SKM-1 treated with dmso at 0.1 percent for 144 hours (cell line): ENCODE measurements around the gene CNTNAP5.

Source experiments
- DNase-seq: peaks from one replicate; lab custom pipeline; 2025; ENCODE audit not compliant: unreplicated experiment; lab: John Stamatoyannopoulos, UW

CNTNAP5 gene

DNA sequence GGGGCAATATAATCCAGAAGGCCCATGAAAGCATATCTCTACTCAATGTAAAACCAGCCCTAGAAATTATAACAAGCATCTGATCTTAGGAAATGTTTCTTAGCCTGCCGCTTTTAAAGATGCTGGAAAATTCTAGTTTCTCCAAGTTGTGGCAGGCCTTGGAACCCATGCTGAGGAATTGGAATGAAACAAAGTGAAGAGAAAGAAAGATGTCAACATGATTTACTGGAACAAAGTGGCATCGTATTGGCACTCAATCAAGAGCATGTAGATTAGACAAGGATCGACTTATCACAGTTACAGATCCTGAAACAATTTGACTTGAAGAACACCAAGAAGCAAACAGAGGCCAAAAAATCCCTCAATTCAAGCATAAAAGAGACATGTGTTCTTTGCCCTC lies 28.7 kb downstream of the CNTNAP5 start:
- DNase-seq: no peak

DNA sequence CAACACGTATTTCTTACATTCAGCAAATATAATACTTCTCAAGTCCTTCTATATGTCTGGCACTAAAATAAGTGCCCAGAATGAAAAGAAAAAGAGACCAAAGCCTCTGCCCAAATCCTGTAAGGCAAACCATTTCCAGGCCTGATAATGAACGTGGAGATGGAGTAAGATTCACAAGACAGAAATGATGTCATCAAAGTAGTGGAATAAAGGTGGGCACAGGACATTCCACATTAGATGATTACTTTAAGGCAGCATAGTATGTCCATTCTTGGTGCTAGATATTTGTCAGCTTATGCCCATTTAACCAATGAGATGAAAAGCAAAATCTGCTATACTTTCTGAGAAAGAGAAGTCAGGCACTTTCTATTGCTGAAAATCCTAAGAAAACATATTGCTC lies 38.5 kb downstream of the CNTNAP5 start:
- no peak for DNase-seq

DNA sequence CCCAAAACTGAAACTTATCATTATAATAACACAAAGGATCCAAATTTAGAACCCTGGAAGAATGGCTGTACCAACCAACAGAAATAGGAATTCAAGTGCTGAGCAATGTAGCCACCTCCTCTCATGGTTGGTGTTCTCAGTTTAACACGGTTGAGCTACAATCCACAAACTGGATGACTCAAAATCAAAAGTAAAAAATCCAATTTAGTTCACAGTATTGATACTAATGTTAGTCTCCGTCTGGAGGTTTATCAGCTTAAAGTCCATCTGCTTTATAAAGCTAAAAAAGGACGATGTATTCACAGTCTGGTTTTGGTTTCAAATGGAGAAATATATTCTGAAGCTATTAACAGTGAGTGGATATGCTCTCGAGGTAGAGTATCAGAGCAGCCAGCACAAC lies 40.5 kb downstream of the CNTNAP5 start:
- no peak for DNase-seq

DNA sequence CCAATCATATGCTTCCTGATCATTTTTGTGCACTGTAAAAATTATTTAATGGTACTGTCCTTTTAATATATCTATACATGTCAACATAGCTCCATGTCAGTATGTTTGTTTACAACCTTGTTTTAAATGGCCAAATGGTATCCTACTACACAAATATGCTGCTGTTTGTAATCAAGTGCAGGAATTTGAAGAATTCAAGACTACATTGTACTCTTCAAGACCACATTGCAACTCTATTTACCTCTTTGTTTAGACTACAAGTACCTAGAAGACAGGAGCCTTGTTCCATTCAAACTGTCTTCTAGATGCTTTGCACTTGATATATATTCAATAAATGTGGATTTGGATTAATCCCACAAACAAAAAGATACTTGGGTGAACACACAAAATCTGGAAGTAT lies 41.7 kb downstream of the CNTNAP5 start:
- DNase-seq: no peak

DNA sequence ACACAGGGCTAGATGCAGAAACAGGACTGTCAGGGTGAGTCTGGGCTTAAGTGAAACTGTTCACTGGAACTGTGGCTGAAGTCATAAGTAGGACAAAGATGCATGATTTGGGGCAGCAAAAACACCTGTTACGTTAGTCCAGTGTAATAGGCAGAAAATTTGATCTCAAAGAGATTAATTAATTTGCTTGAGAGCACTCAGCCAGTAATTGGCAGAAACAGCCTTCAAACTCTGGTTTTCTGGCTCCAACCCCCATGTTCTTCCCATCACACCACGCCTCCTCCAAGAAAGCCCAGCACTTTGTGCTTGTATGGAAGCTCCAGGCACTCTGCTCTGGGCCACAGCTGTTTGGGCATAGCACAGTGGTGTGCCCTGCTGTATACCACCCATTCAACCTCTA lies 54.0 kb downstream of the CNTNAP5 start:
- no peak for DNase-seq

DNA sequence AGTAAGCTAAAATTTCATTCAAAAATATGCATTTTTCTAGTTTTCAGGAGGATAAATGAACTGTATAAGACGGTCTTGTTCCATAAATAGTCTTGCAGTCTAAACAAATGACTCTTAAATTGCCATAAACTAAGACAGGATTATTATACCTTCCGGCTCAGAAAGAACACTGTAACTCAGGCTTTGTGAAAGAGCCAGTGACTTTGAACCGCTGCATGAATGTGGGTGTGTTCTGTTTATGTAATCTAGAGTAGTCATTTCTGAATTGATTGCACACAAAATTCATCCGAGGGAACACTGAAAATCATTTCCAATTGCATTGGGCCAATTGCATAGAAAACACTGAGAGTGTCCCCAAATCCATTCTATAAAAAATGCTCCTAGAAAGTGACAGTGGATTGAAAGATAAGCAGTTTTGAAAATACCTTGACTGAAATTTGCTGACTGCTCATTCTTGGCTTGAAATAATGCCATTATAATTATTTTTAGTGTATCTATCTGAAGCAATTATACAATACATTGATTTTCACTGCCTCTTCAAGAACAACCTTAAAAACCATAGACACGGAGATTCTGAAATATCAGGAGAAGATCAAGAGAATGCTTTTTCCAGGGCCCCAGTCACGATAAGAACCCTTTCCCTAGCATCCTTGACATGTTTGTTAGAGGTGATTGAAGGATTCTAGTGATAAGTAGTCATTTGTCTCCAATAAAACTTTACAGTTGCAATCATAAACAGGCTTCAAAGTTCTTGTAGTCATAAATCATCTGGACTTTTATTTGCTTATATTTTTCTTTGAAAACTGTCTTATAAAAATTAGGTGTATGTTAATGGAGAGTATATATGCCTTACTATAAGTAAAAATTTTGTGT lies 55.4 kb downstream of the CNTNAP5 start:
- no peak for DNase-seq

DNA sequence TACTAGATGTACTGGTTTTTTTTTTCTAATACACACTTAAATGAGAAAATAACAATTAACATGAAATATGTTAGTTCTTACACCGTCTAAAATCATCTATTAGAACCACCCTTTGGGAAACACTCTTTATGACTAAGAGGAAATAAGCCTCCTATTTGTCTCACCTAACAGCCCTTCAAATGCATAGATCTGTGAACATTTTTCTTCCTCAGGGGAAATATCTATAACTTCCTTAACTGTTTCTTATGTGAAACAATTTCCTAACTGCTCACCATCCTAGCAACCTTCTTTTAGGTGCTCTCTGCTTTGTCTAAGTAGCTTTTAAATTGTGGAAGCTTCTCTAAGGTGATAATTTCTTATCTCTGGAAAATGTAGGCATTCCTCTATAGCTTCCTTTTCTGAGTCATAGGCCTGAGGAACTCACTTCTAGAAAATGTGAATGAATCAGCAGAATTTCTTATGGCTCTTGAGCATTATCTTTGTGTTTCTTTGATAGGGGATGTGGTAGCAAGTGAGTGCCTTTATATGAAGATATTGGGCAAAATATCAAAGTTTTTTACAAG lies 56.1 kb downstream of the CNTNAP5 start:
- DNase-seq: no peak

DNA sequence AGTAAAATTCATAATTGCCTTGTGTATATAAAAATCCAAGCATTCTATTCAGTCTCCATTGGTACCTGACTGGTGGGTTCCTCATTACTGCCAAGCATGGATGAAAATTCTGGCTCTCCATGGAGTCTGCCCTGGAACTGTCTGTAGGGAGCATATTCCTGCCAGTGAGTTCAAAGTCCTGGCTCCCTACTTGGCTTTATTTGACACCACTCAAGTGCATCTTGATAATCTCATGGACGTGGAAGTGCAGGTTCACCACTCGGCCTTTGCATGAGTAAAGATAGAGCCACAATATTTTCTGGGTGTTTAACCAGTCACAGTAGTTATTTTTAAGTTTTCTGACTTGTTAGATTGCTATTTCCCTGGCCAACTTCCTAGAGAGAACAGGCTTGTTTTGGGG lies 63.5 kb downstream of the CNTNAP5 start:
- no peak for DNase-seq

DNA sequence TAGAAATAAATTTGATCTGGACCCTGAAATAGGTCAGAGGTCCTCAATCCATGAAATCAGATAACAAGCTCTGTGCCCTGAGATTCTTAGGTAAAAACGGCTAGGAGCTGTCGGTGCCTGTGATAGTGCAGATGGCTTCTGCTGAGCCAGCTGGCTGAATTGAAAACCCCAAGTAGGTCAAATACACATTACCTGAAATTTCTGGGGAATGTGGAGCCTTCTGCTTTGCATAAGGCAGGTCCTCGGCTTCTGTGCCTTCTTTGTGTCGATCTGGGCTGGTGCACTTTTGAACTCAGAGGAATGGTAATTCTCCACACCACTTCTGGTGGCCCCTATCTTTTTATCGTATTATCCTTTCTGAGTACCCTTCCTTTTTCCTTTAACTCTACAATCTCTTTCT lies 66.6 kb downstream of the CNTNAP5 start:
- no peak for DNase-seq

DNA sequence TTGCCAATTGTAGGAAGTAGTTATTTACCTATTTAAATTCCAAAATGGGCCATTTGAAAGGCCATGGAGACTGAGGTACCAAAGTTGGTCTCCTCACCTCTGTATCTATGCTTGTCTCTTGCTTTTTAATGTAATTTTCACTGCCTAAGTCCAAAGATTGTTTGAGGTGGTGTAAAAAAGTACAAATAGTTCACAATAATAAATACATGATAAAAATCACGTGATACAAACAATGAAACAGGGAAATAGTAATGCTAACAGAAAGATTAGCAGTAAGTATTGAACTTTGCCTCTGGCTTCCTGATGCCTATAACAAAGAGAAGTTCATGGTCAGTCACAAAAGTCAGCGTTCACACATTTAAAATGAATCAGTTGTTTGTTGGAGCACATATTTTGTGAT lies 67.6 kb downstream of the CNTNAP5 start:
- DNase-seq: no peak

DNA sequence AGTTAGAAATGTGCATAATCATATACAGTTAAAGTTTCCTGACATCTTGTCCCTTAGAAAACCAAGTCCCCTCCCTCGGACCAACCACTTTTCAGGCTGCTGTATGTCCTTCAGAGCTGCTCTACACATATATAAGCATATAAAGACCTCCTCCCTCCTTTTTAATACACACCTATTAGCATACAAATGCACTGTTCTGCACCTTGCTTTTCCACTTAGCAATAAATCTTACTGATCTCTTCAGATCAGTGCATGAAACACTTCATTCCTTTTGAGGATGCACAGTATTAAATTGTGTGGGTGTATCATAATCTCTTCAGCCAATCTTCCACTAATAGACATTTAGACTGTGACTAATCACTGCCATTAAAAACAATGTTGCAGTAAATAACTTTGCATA lies 79.8 kb downstream of the CNTNAP5 start:
- DNase-seq: no peak

DNA sequence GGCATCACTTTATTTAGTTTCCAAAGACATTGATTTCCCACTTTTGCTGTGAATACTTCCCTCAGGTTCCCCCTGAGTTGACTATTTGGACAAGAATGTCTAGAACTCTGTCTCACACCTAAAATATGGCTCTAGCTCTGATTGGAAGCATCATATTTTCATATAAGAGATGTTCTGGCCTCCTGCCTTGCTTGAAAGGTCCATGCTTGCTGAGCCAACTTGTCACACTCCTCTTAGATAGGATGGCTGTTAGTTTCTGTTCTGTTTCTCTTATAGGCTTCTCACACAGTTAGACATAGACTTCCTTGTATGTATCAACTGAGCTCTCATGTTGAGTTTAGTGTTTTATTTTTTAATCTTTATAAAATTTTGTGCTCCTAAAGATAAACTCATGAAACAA lies 87.1 kb downstream of the CNTNAP5 start:
- DNase-seq: no peak

DNA sequence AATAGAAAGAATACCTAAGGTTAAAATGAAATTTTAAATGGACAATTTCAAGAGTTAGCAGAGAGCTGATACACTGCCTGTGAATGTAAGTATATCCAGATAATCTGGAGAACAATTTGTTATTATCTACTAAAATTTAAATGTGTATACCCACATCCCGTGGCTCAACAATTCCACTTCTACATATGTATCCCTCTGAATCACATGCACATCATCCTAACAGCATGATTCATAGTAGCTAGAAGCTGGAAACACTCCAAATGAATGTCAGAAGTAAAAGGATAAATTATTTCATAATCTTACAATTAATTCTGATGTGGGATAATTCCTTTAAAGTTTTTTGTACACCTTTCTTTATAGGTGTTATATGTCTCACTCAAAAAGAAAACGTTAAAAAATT lies 87.9 kb downstream of the CNTNAP5 start:
- DNase-seq: no peak

DNA sequence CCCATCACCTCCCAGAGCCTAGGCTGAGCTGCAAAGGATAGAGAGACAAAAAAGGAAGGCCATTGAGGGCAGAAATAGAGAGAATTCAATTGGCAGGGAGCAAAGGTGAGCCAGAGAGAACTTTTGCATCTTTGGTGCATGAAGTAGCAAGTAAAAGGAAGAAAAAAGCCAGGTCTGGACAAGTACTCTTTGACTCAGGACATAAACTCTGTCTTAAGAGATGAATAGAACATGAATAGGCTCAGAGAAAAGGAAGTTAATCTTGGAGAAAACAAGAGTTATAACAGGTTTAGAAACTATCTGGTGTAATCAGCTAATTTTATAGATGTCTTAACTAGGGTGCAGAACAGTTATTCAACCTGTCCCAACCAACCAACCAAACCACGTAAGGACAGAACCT lies 95.2 kb downstream of the CNTNAP5 start:
- DNase-seq: no peak

DNA sequence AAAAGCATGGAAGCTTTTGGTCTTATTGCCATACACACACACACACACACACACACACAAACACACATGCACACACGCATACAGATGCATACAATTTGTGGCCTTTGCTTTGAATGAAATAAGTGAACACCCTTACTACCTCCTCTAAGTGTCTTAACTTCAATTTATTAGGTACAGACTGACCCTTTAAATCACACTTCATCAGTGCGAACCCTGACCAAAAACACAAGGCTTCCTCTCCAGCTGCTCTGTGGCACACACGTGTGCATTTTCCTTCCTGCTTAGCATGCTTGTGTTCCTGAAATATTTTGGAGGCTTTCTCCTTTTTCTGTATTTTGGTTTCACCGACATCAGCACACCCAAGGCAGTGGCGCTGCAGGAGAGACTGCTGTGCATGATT lies 96.0 kb downstream of the CNTNAP5 start:
- no peak for DNase-seq

DNA sequence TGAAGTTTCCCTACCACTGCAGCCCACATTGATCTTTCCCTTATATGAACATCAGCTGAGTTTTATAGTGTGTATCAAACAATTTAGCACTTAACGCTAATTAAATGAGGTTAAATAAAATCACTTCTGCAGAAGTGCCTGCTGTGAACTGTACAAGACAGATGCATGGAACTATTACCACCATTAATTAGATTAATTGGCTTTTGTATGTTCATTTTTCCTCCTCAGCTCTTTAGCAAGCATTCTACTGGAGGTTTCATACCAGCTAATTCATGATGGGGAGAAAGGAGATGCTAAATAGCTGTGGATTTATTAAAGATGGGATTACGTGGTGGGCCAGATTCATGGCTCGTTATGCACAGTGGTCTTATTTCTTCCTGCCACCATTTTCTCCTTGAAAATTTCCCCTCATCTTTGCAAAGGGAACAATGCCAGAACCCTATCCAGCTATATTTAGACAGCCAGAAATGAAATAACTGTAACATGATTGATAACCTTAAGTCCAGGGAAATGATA lies 96.7 kb downstream of the CNTNAP5 start:
- DNase-seq: no peak

DNA sequence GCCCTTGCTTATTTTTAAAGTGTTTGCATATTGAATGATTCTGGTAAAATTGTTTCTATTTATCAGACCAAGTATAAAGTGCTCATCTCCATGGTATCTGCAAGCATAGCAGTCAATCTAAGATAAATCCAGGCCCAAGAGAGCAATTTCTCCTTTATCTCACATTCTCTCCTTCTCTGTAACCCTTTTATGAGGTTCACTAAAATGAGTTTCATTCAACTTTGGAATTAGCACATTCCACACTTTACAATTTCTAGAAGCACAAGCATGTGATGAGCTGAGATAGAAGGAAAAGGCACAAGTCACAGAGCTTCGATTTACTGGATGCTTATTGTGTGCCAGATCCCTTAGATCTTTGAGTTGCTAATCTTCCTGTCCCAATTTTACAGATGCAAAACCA lies 97.3 kb downstream of the CNTNAP5 start:
- no peak for DNase-seq

DNA sequence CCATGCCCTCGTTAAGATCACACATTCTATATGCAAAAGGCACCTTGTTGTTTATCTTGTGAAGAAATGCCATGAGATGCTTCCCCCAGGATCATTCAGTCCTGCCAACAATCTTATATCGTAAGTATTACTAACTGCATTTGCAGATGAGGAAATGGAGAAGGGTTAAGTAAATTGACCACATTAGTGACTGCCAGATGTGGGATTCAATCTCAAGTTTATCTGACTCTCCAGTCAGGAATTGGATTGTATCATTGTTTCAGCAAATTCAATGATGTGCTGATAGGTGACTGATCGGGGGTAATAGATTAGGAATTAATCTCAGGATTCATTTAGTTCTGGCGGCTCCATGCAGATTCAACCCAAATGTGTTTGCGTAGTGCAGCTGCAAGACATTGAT lies 106.2 kb downstream of the CNTNAP5 start:
- DNase-seq: no peak

DNA sequence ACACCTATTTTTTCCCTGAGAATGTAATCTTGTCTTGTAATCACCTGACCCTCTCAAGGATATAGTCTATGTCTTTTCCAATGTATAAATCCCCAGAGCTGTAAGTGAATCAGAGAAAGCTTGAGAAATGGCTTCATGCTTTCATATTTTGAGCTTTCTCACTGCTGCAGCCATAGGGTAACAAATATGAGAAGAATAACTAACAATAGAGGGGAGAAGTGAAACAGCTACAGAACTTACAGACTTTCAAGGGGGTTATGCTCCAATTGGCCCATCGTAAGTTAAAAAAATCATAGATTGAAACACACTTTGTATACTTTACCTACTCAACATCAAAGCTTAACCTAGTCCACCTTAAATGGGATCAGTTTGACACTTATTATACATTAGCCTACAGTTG lies 111.0 kb downstream of the CNTNAP5 start:
- no peak for DNase-seq

DNA sequence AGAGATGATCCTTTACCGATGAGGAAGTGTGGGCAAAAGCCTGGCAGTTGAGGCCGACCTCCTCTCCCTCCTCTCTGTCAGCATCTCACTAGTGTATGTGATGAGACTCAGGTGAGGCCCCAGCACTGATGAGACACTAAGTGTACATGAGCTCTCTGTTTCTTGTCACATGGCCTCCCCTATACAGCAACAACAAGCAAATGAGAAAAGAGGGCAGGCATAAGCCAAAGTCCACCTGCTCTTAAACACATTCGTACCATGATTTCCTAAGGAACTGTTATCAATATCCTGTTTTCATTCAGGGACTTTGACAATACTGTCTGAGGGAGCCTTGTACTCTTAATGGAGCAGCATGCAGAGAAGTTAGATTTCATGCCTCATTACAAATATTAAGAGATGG lies 113.0 kb downstream of the CNTNAP5 start:
- DNase-seq: no peak

DNA sequence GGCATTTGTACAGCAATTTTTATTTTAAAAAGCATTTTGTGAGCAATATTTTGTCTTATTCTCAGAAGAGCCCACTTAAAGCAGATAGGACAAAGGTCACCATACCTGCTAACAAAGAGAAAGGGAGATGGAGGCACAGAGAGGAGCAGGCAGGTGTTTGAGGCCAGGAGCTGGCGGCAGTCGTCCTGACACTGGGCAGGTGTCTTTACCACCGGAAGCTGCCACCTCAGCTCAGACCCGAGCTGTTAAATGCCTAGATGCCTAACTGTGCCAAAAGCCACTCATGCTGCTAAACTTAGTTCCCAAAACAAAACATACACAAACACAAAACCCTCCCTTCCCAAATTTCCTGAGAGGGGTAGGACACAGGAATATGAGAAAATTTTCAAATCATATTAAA lies 120.9 kb downstream of the CNTNAP5 start:
- DNase-seq: no peak

DNA sequence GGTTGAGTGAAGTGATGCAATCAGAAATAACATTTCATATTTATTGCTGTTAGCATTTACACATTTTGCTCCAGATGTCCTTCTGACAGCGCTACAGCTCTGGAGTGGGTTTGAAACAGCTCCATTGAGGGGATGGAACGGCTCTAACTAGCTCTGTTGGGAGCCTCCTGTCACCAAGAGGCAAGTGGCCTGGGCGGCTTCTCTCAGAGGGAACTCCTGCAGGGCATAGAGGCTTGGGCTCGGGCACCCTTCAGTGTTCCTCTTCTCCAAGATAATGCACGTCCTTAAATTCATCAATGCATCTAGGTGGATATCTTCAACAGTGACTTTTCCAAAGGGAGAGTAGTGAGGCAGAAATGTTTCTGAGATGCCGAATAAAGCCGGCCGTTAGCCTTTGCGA lies 122.5 kb downstream of the CNTNAP5 start:
- DNase-seq: no peak

DNA sequence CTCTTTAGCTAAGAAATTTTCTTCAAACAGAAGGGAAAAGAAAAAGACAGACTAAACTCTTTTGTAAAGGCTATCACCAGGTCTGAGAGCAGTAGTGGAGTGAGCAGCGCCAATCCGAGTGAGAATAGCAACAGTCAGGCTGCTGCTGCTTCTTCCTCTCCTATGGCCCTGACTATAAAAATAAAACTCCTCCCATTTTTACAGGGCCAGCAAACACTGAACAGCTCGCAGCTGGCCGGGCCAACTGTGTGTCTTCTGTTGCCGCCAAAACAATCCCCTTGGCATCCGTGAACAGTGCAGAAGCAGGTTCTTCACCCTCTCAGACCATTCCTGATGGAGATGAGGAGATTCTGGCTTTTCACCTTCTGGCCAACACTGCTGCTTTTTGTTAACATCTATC lies 124.5 kb downstream of the CNTNAP5 start:
- DNase-seq: no peak
